ENCODE measurements around the gene HCFC1. TPM values are rescaled to one million over a fixed set of nuclear protein-coding genes. Genes with fewer than 3 reads are reported as not detected.

HCFC1 gene
- polyA plus RNA-seq, 5 donors: 26.7 to 48.5 (median 31.9) TPM

GRCh38 chrX:153905481-153906095, 66.0 kb downstream of the HCFC1 start:
- no peak for DNase-seq

- no peak for DNase-seq
Observed at GRCh38 chrX:153903991-153904957, 67.3 kb downstream of the HCFC1 start, which contains the start of gene AVPR2. AVPR2 (plus strand) TSS chrX:153904673; CDS start chrX:153905146, 473 bp downstream.

GRCh38 chrX:153903238-153903980, 68.2 kb downstream of the HCFC1 start:
- DNase-seq: no peak

DNA sequence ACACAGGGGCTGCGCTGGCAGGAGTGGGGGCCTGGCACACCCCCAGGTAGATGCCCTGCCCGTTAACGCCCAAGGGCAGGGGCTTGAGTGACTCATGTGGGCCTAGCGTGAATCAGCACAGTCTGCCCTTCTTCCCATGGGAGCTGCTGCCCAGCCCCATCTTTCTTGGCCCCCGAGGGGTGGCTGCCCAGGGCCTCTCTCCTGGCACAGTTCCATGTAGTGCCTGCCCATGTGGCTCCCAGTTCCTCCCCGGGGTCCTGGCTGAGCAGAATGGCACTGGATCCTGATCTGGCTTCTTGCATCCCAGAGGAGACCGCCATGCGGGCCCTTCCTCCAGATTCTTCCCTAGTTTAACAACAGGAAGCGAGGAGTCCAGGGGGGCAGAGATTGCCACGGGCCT, 69.2 kb downstream of the HCFC1 start:
- DNase-seq: no peak

DNA sequence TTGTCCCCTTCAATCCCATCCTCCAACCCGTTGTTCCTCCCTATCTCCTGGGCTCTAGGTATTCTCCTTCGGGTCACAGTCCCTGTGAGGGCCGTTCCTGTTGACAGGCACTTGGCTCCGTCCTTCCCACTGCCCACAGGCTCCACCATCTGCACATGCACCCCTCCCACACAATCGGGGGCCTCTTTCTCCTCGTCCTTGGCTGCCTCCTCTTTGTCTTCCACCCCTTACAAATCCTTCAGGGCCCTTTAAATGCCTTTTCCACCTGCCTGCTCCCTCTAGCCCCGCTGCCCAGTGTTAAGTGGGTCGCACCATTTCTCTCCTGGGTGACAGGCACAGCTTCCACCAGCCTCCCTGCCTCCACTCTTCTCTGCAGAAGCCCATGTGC, 69.9 kb downstream of the HCFC1 start:
- DNase-seq: no peak

DNA sequence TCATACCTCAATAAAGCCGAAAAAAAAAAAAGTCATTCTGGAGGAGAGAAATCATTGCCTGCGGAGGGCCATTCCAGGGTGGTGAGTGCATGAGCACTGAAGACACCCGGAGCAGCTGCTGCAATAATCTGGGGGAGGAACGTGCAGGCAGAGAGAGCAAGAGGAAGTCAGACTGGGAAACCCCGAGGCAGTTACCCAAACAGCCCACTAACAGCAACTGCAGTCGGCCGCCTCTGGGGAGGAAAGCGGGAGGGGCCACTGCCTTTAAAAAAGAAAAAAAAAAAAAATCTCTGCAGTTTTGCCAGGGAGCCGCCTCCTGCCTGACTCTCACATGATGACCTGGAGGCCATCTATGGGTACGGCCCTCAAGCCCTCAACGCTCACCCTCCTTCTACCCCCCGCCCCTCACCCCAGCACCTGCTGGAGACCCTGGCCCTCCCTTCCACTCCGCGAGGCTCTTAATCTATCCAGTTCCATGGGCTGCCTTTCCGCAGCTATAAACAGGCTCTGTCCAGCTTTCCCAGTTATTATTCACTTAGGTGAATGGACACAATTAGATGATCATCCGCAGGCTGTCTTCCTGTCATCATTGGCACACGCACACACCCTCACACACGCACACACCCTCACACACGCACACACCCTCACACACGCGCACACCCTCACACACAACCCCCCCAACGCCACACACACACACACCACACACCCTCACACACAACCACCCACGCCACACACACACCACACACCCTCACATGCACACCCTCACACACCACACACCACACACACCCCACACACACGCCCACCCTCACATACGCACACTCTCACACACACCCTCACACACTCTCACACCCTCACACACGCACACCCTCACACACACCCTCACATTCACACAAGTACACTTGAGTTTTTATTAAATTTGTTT, 70.5 kb downstream of the HCFC1 start:
- DNase-seq: no peak

DNA sequence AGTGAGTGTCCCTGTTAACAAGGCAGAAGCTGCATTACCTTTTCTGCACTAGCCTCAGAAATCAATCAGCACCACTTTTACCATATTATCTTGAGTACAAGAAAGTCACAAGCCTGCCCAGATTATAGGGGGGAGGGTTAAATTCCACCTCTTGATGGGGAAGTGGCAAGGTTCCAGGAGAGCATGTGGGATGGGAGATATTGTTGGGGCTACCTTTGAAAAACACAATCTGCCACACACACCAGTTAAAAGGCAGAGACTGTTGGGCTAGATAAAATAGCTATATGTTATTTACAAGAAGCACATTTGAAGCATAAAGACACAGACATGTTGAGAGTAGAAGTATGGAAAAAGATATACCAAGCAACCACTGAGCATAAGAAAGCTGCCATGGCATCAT, 73.7 kb downstream of the HCFC1 start:
- no peak for DNase-seq

Other genes starting within 250 kb of the HCFC1 start
- gene BCAP31, start 247.4 kb downstream of the HCFC1 start, polyA plus RNA-seq (ENCODE audit: insufficient read depth in 1 of 5, insufficient read length in 5 of 5, low replicate concordance in 1 of 5): 100 to 1,000 TPM; 119 to 161 (median 139) TPM
- 10 to 100 TPM in 1 of 5 donors, 1 to 10 TPM in 4; 5.7 to 11.7 (median 7.2) TPM for gene ABCD1, start 247.0 kb downstream of the HCFC1 start, polyA plus RNA-seq (ENCODE audit: insufficient read depth in 1 of 5, insufficient read length in 5 of 5, low replicate concordance in 1 of 5)
- 1 to 10 TPM; 2.1 to 4.1 (median 3.7) TPM for gene PLXNB3, start 207.6 kb downstream of the HCFC1 start, polyA plus RNA-seq (ENCODE audit: insufficient read depth in 1 of 5, insufficient read length in 5 of 5, low replicate concordance in 1 of 5)
- 10 to 100 TPM in 1 of 5 donors, 1 to 10 TPM in 3, under 1 TPM in 1; 0.63 to 14.2 (median 1.4) TPM for gene SRPK3, start 190.8 kb downstream of the HCFC1 start, polyA plus RNA-seq (ENCODE audit: insufficient read depth in 1 of 5, insufficient read length in 5 of 5, low replicate concordance in 1 of 5)
- 10 to 100 TPM; 48.9 to 75.0 (median 52.7) TPM for gene IDH3G, start 177.4 kb downstream of the HCFC1 start, polyA plus RNA-seq (ENCODE audit: insufficient read depth in 1 of 5, insufficient read length in 5 of 5, low replicate concordance in 1 of 5)
- 100 to 1,000 TPM; 152 to 222 (median 163) TPM for gene SSR4, start 177.2 kb downstream of the HCFC1 start, polyA plus RNA-seq (ENCODE audit: insufficient read depth in 1 of 5, insufficient read length in 5 of 5, low replicate concordance in 1 of 5)
- gene PDZD4, start 141.3 kb downstream of the HCFC1 start, polyA plus RNA-seq (ENCODE audit: insufficient read depth in 1 of 5, insufficient read length in 5 of 5, low replicate concordance in 1 of 5): 10 to 100 TPM in 3 of 5 donors, 1 to 10 TPM in 2; 8.5 to 13.9 (median 10.4) TPM
- under 1 TPM; 0.13 to 0.44 (median 0.20) TPM for gene L1CAM, start 85.6 kb downstream of the HCFC1 start, polyA plus RNA-seq (ENCODE audit: insufficient read depth in 1 of 5, insufficient read length in 5 of 5, low replicate concordance in 1 of 5)
- 1 to 10 TPM in 1 of 5 donors, under 1 TPM in 4; 0.58 to 1.3 (median 0.73) TPM for gene AVPR2, start 67.1 kb downstream of the HCFC1 start, polyA plus RNA-seq (ENCODE audit: insufficient read depth in 1 of 5, insufficient read length in 5 of 5, low replicate concordance in 1 of 5)
- 10 to 100 TPM; 17.1 to 29.6 (median 25.4) TPM for gene ARHGAP4, start 45.6 kb downstream of the HCFC1 start, polyA plus RNA-seq (ENCODE audit: insufficient read depth in 1 of 5, insufficient read length in 5 of 5, low replicate concordance in 1 of 5)
- gene NAA10, start 36.8 kb downstream of the HCFC1 start, polyA plus RNA-seq (ENCODE audit: insufficient read depth in 1 of 5, insufficient read length in 5 of 5, low replicate concordance in 1 of 5): 10 to 100 TPM; 48.0 to 85.6 (median 53.5) TPM
- 1 to 10 TPM; 4.1 to 7.8 (median 6.3) TPM for gene RENBP, start 27.2 kb downstream of the HCFC1 start, polyA plus RNA-seq (ENCODE audit: insufficient read depth in 1 of 5, insufficient read length in 5 of 5, low replicate concordance in 1 of 5)
- 1 to 10 TPM; 4.6 to 6.8 (median 6.4) TPM for gene TMEM187, start 936 bp upstream of the HCFC1 start, polyA plus RNA-seq (ENCODE audit: insufficient read depth in 1 of 5, insufficient read length in 5 of 5, low replicate concordance in 1 of 5)
- gene IRAK1, start 48.1 kb upstream of the HCFC1 start, polyA plus RNA-seq (ENCODE audit: insufficient read depth in 1 of 5, insufficient read length in 5 of 5, low replicate concordance in 1 of 5): 10 to 100 TPM; 41.6 to 74.9 (median 48.0) TPM
- gene MECP2, start 125.9 kb upstream of the HCFC1 start, polyA plus RNA-seq (ENCODE audit: insufficient read depth in 1 of 5, insufficient read length in 5 of 5, low replicate concordance in 1 of 5): 10 to 100 TPM; 24.2 to 32.5 (median 32.3) TPM
- gene OPN1LW, start 172.4 kb upstream of the HCFC1 start, polyA plus RNA-seq (ENCODE audit: insufficient read depth in 1 of 5, insufficient read length in 5 of 5, low replicate concordance in 1 of 5): not detected
- gene OPN1MW, start 210.8 kb upstream of the HCFC1 start, polyA plus RNA-seq (ENCODE audit: insufficient read depth in 1 of 5, insufficient read length in 5 of 5, low replicate concordance in 1 of 5): not detected
- not detected for gene OPN1MW2, start 247.9 kb upstream of the HCFC1 start, polyA plus RNA-seq (ENCODE audit: insufficient read depth in 1 of 5, insufficient read length in 5 of 5, low replicate concordance in 1 of 5)

Measured in right lung (tissue), 5 donors.